ENCODE data around the gene CCDC201.
"Not testable (repeated sequence)": the region's sequence is repeated elsewhere in the genome, so short reads cannot be mapped to it uniquely, and the experiment has no call there.

Gene CCDC201

DNA sequence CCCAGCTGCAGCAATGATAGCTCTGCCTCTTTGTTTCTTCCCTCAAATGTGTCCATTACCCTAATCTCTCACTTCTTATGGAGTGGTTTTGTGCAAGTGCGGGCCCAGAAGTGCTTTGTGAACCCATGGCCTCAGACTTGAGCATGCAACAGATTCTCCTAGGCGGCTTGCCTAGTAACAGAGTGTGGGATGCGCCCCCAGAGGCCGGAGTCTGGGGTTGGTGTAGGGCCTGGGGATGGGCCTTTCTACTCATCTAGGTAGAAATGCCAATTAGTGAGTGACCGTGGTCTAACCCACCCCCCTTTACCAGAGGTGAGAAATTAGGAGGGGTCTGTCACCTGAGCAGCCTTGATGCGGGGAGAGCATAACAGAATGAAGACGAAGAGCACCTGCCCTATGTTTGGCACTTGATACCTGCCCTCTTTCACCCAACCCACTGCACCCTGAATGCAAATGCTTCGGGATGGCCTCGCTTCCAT is 8.4 kb upstream of the CCDC201 start:
- DNase-seq (ENCODE audit: low read depth, low spot score), result no peak

DNA sequence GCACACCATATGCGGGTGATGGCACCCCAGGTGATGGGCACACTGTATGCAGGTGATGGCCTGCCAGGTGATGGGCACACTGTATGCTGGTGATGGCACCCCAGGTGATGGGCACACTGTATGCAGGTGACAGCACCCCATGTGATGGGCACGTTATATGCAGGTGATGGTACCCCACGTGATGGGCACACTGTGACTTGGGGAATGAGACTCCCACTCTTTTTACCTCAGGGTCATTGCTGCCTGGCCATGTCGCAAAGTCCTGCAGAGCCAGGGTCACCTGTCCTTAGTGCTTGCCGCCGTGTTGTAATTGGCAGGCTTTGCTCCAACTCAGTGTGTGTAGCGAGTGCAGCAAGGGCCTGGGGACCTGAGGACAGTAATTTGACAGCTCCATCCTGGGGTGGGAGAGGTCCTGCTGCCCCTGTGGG is 7.6 kb upstream of the CCDC201 start:
- no peak overlapping the region for H3K4me3 ChIP-seq (ENCODE audit: low read length)
- no peak for DNase-seq (ENCODE audit: low read depth, low spot score)

More for the DNA sequence above, 8.4 kb upstream of the CCDC201 start:
- no peak overlapping the region for H3K4me3 ChIP-seq (ENCODE audit: low read length)

DNA sequence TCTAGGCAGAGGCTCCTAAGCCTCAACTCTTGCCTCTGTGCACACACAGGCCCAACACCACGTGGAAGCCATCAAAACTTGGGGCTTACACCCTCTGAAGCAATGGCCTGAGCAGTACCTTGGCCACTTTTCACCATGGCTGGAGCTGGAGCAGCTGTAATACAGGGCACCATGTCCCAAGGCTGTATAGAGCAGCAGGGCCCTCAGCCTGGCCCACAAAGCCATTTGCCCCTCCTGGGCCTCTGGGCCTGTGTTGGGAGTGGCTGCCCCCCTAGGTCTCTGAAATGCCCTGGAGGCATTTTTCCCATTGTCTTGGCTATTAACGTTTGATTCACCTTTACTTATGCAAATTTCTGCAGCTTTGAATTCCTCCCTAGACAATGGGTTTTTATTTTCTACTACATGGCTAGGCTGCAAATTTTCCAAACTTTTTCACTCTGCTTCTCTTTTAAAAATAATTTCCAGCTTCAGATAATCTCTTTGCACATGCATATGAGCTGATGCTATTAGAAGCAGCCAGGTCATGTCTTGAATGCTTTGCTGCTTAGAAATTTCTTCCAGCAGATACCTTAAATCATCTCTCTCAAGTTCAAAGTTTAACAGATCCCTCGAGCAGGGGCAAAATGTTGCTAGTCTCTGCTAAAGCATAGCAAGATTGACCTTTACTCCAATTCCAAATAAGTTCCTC is 5.7 kb upstream of the CCDC201 start:
- DNase-seq (ENCODE audit: low read depth, low spot score), result no peak

DNA sequence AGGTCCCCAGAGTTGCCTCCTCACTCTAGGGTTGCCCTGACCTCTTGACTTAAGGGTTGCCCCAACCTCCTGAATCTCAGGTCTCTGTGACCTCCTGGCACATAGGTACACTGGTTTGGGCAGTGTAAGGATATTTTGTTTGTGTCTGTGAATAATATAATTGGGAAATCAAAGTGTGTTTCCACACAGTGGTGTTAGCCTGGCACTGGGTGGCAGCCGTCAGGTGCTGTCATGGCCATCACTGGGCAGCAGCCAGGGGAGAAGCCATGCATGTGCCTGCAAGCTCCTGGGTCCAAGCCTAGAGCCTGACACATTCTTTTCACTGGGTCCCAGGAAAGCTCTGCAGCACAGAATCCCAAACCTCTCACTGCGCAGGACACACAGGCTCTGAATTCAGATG is 3.6 kb upstream of the CCDC201 start:
- H3K4me3 ChIP-seq (ENCODE audit: low read length), result no peak overlapping the region
- no peak for DNase-seq (ENCODE audit: low read depth, low spot score)

More for the DNA sequence above, 5.7 kb upstream of the CCDC201 start:
- no peak overlapping the region for H3K4me3 ChIP-seq (ENCODE audit: low read length)

DNA sequence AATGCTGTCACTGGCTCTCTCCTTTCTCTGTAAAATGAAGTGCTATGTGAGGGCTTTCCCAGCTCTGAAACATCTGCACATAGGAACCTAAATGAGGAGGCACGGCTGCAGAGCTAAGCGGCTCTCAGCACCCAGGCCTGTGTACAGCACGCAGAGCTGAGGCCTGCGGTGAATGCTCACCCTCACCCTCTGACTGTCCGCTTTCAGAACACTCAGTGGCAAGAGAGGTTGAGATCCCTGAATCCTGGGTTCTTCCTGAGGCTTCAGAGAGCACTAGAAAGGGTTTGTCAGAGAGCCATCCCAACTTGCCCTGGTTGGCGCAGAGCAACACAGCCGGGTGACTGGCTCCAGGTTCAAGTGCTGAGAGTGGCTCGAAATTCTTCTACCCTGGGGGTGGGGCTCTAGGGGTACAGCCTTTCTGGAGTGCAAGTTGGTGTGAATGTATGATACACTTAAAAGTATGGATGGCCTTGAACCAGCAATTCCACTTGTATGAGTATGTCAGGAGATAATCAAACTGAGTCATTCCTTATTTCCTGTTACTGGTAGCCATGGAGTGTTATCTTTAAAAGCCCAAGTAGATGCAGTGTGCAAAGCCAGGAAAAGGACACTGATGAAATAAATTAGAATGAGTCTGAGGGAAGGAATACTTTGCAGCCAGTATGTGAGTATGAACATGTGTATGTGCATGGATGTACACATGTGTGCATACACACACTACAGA is 1.7 kb upstream of the CCDC201 start:
- DNase-seq (ENCODE audit: low read depth, low spot score), result no peak
- no peak overlapping the region for H3K4me3 ChIP-seq (ENCODE audit: low read length)

DNA sequence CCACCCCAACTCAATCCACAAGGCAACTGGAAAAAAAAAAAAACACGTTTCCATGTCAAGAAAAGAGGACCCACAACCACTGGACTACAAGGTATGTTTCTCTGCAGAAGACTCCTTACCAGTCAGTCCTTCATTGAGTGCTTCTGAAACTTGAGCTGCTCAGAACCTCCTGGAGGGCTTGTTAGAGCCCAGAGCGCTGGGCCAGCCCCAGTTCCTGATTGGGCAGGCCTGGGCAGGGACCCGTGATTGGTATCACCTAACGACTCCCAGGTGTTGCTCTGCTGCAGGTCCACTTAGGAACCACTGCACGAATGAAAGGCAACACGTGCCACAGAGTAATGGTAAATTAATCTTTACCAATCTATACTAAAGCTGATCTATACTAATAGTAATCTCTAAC is 473 bp upstream of the CCDC201 start:
- H3K4me3 ChIP-seq (ENCODE audit: low read length), result no peak overlapping the region
- no peak for DNase-seq (ENCODE audit: low read depth, low spot score)

DNA sequence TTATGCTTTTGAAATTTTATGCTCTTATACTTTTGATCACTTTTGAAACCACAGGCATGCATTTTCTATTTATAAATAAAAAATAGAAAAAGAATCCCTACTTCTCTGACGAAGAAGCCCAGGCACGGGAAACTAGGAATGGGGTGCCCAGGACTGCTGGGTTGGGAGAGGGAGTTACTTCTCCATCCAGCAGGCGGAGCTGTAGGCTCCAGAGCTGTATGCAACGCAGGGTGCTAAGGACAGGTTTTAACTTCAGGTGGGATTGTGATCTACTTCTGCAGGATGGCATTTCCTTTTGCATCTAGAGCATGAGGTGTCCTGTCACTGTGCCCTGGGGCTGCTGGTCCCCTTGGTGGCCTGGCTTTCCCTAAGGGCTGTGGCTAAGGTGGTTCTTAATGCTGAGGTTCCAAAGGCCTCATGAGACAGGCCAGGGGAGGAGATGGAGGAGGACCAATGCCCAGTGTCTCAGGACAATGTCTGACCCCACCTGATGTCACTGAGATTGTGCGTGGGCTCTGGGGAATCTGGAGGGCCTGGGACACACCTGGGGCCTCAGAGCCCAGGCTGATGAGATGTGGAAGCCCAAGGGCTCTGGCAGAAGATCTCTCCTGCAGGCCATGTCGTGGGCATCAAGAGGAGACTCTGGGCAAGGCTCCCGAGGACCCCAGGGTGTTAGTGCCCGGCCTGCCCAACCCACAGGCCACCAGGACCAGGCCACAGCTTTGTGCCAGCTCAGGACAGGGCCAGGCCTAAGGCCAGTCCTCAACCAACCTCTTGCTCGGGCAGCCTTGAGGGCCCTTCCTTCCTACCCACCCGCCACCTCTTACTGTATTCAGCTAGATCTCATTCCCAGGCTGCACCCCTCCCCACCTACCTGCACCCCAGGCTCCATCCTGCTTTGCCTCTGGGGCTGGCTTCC is 507 bp downstream of the CCDC201 start:
- DNase-seq (ENCODE audit: low read depth, low spot score), result peak; percentile 1
- H3K4me3 ChIP-seq (ENCODE audit: low read length), result no peak overlapping the region

DNA sequence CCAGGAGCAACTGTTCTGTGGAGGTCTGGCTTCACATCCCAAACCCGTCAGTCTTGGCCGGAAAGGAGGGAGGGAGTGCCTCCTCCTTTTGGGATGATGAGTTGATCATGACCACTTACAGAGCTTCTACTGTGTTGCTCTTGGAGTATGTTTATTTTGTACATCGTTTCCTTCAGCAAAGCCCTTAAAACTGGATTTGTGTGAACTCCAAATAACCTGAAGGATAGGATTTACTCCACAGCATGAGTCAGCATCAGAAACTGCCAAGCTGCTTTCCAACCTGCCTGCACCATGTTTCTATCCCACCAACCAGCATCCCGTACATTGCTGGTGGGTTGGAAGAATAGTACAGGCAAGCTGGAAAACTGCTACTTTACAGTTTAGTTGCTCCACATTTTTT is 3.5 kb downstream of the CCDC201 start:
- no peak for DNase-seq (ENCODE audit: low read depth, low spot score)
- no peak overlapping the region for H3K4me3 ChIP-seq (ENCODE audit: low read length)

DNA sequence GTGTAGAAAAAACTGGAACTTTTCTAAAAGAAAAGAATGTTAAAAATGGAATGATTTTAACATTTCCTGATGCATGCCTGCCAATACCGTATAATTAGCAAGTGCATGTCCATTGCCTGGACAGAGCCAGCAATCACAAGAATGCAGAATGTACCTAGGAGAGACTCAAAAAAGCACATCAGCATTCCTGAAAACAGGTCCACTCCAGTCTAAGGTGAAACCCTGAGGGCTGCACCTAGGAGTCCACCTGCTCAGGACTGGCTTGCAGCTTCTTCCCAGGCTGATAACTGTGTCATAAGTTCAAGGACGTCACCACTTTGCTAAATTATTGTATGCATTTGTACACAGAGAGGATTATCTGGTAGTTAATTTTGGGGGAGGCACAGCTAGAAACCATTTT is 5.4 kb downstream of the CCDC201 start:
- H3K4me3 ChIP-seq (ENCODE audit: low read length), result no peak overlapping the region

DNA sequence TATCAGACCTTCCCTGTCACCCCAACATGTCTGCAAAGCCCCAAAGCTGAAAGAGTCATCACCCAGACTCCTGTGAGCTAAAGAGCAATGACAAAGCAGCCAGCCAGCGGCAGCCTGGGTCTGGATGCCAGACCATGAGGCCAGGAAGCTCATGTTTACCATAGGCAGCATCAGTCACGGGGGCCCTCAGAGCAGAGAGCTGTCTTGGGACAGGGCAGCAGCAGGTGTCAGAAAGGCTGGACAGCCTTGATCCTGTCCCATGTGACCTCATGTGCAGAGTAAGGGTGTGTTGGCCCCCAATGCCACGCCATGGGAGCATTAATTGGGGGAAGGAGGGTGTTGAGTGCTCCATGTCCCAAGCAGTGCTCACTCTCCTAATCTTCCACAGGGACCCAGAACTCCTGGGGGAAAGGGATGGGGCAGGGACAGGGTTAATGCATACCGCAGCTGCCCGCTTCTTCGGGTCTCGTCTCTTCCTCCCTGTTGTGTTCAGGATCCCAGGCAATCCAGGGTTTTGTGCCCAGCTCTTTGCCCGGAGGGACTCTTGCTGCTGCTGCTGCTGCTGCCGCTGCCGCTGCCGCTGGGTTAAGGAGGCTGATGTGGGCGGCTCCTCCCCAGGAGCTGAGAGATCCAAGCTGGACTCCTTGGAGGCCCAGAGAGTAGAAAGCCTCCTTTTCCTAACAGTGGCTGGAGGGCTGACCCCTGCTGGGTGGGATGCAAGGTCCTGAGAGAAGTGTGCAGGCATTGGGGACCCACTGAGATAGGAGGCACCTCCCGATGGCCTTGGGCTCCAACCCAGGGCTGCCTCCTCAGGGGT is 7.1 kb downstream of the CCDC201 start:
- no peak for DNase-seq (ENCODE audit: low read depth, low spot score)
- no peak overlapping the region for H3K4me3 ChIP-seq (ENCODE audit: low read length)

More for the DNA sequence above, 5.4 kb downstream of the CCDC201 start:
- no peak for DNase-seq (ENCODE audit: low read depth, low spot score)

DNA sequence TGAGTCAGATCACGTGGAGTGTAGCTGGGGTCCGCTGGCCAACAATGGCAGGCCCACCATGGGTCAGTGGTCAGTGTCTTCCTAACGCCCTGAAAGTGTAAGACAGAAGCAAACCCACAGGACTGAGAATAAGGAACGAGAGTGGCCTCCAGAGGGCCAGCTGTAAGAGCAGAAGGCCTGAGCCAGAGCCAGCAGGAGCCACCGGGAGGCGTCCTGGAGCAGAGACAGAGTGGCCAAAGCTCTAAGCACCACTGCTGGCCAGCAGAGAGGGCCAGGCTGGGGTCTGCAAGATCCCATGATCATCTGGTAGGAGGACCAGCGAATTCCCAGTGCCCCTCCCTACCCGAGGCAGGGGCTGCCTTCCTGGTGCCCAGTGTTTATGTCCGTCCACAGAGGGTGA is 9.2 kb downstream of the CCDC201 start:
- no peak for DNase-seq (ENCODE audit: low read depth, low spot score)
- no peak overlapping the region for H3K4me3 ChIP-seq (ENCODE audit: low read length)

DNA sequence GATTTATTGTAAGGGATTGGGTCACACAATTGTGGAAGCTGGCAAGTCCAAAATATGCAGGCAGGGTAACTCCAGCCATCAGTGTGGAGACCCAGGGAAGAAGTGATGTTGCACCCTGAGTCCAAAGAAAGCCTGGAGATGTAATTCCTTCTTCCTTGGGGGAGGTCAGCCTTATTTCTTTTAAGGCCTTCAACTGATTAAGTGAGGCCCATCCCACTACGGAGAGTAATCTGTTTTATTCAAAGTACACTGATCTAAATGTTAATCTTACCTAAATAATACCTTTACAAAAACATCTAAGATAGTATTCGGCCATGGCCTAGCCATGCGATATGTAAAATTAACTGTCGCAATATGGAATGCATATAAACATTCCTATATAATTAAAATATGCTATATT is 16.0 kb downstream of the CCDC201 start:
- not testable (repeated sequence) for H3K4me3 ChIP-seq (ENCODE audit: low read length); DNase-seq (ENCODE audit: low read depth, low spot score)

DNA sequence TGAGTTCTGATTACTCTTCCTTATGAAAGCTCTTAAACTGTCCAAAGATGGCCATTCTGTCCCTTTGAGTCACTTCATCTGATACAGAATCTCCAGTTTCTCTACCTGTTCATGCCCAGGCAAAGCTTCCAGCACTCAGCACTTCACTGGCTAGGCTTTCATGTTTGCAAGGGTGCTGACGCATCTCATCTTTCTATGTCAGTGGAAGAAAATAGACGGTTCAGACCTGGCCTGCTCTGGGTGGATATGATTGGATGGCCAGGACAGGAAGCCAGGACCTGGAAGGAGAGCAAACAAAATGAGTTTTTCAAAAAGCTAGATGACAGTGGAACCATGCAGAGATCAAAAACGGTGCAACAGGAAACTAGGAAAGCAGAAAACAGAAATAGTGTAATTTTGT is 17.2 kb downstream of the CCDC201 start:
- not testable (repeated sequence) for H3K4me3 ChIP-seq (ENCODE audit: low read length); DNase-seq (ENCODE audit: low read depth, low spot score)

DNA sequence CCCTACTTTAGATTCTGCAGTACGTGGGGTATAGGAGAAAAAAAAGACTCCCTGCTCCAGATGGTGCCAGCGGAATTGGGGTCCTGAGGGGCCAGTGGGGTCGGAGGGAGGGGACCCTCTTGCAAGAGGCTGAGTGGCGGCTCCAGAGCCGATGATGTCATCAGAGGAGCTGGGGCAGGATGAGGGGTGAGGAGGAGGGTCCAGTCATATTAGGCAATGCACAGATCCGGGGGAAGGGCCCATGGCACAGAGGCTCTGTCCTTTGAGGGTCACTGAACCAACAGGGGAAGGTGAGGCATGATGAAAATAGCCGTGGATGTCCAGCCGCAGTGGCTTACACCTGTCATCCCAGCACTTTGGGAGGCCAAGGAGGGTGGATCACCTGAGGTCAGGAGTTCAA is 19.4 kb downstream of the CCDC201 start:
- DNase-seq (ENCODE audit: low read depth, low spot score); H3K4me3 ChIP-seq (ENCODE audit: low read length): not testable (repeated sequence)

DNA sequence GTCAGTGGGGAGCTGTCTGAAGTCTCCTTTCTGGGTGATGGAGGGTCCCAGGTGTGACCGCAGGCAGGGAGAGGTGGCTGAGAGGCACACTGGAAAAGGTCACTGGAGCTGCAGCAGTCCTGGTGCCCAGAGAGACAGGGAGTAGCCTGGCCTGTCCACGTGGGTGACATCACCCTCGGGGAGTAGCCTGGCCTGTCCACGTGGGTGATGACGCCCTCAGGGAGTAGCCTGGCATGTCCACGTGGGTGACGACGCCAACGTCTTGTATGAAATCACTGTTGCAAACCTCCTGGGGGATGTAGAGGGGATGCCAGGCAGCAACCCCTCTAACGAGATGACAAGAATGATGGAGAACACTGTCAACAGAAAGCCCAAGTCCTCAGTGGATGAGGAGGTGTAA is 19.9 kb downstream of the CCDC201 start:
- DNase-seq (ENCODE audit: low read depth, low spot score); H3K4me3 ChIP-seq (ENCODE audit: low read length): not testable (repeated sequence)

DNA sequence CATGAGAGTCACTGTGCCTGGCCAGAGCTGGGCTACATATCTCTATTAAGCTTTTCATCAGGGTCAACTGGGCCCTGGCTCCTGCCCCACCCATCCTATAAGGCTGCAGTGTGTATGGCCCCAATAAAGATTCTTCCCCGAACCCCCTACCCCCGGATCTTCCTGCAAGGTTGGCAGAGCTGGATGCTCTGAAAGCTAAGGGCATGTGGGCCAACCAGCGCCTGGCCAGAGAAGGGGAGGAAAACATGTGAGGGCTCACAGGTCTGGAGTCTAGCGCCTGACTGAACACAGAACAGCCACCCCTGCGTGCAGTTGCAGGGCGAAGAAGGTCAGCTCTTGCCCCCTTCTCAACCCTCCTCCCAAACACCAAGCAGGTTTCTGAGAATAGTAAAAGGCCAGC is 24.1 kb downstream of the CCDC201 start:
- not testable (repeated sequence) for DNase-seq (ENCODE audit: low read depth, low spot score); H3K4me3 ChIP-seq (ENCODE audit: low read length)

DNA sequence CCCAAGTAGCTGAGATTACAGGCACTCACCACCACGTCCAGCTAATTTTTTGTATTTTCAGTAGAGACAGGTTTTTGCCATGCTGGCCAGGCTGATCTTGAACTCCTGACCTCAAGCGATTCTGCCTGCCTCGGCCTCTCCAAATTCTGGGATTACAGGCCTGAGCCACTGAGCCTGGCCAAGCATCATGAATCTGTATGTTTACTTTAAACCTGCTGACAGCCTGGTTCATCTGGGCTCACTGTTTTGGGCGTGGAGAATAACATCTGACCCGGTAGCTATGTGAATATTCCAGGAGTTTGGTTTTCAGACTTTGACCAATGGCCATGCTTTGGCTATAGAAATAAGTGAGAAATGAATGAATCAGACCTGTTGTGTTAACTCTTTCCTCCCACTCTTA is 26.3 kb downstream of the CCDC201 start:
- not testable (repeated sequence) for DNase-seq (ENCODE audit: low read depth, low spot score); H3K4me3 ChIP-seq (ENCODE audit: low read length)

DNA sequence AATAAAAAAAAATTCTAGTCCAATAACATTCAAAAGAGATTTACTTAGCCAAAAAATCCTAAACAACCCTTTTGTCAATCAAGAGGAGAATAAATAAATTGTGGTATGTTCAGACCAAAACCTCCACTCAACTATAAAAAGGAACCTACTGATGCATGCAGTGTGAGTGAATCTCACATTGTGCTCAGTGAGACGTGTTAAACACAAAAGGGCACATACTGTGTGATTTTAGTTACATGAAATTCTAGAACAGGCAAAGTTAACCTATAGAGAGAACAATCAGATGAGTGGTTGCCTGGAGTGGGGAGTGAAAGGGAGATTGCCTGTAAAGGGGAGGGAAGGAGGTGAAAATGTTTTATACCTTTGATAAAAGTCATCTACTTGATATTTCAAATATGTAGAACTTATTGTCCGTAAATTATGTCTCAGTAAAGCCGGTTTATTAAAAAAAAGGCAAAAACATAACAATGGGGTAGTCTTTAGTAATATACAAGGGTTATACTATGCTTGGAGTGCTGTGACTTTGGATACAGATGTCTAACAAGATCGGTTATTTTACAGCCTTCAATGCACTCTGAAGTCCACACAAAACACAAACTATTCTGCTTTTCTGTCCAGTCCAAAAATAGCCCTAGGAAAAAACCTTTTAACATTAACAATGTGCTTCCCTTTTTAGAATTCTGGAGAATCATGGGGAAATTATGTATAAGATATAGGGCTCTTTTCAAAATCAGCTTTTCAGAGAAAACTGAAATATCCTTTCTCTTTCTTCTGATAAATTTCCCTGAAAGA is 30.8 kb downstream of the CCDC201 start:
- not testable (repeated sequence) for DNase-seq (ENCODE audit: low read depth, low spot score); H3K4me3 ChIP-seq (ENCODE audit: low read length)

Measured in Jurkat, Clone E6-1 (cell line).